NK-92 treated with Interleukin-12 subunit alpha and Interleukin-12 subunit beta, amount 100 ng/mL, for 24 hours (cell line): ENCODE results near the gene GGT7.
A peak's percentile ranks its signal among the peaks of the same experiment; 100 is the strongest.
"Not testable (repeated sequence)": the region's sequence is repeated elsewhere in the genome, so short reads cannot be mapped to it uniquely, and the experiment has no call there.

Experiments used
- DNase-seq: peaks from one replicate; lab custom pipeline; 2025; lab: John Stamatoyannopoulos, UW

The GGT7 gene

GRCh38 chr20:34881689-34882088 is 9.0 kb upstream of the GGT7 start:
- no peak for DNase-seq

GRCh38 chr20:34880971-34881370 is 8.3 kb upstream of the GGT7 start:
- not testable (repeated sequence) for DNase-seq

GRCh38 chr20:34880215-34880850 is 7.7 kb upstream of the GGT7 start:
- no peak for DNase-seq

- DNase-seq: no peak
These were observed 4.0 kb upstream of the GGT7 start, which contains the start of gene ACSS2 for GRCh38 chr20:34876406-34877282. ACSS2 (plus strand) TSS chr20:34876612; CDS start chr20:34876646, 34 bp downstream.

- no peak for DNase-seq
These were observed 3.2 kb upstream of the GGT7 start for GRCh38 chr20:34875642-34876405.

- peak; percentile 34 for DNase-seq
These were observed 1.5 kb upstream of the GGT7 start for GRCh38 chr20:34874094-34874654.

GRCh38 chr20:34873583-34874093 is 982 bp upstream of the GGT7 start:
- DNase-seq: no peak

GRCh38 chr20:34871966-34872621 is 562 bp downstream of the GGT7 start:
- DNase-seq: no peak

GRCh38 chr20:34871320-34871926 is 1.2 kb downstream of the GGT7 start:
- DNase-seq: no peak

- DNase-seq: no peak
These were observed 8.4 kb downstream of the GGT7 start for GRCh38 chr20:34864216-34864615.

- DNase-seq: no peak
These were observed 9.2 kb downstream of the GGT7 start for GRCh38 chr20:34863421-34863965.

GRCh38 chr20:34862724-34863123 is 9.9 kb downstream of the GGT7 start:
- DNase-seq: no peak

- no peak for DNase-seq
These were observed 11.1 kb downstream of the GGT7 start for GRCh38 chr20:34861386-34862084.

- DNase-seq: no peak
These were observed 12.7 kb downstream of the GGT7 start for GRCh38 chr20:34859826-34860545.

- DNase-seq: no peak
These were observed 13.3 kb downstream of the GGT7 start for GRCh38 chr20:34859367-34859766.

- no peak for DNase-seq
These were observed 20.4 kb downstream of the GGT7 start for GRCh38 chr20:34852298-34852697.

- DNase-seq: no peak
These were observed 21.7 kb downstream of the GGT7 start for GRCh38 chr20:34850969-34851368.

- DNase-seq: no peak
These were observed 22.9 kb downstream of the GGT7 start for GRCh38 chr20:34849778-34850177.

GRCh38 chr20:34848597-34848996 is 24.1 kb downstream of the GGT7 start:
- no peak for DNase-seq
